ENCODE results near the gene LRRC75A. TPM values are rescaled to one million over a fixed set of nuclear protein-coding genes. Genes with fewer than 3 reads are reported as not detected.

Gene LRRC75A
- total and polyA plus RNA-seq, 2 donors (not counting 1 experiment from before 2014, with no cell fraction given) = 2.0 to 3.4 TPM

- CTCF ChIA-PET = interaction anchor here (0.7 kb wide), 1 partner anchor 11 kb away, joined by 3 read pairs; no protein-coding TSS in a partner anchor
- POLR2A ChIA-PET = no interaction called here
Measured at GRCh38 chr17:16495561-16495960, 3.6 kb upstream of the LRRC75A start.

GRCh38 chr17:16494059-16494458, 2.1 kb upstream of the LRRC75A start:
- Histone ChIP-seq H3K4me1 (ENCODE audit: control insufficient read depth in 2 of 2, insufficient read depth in 2 of 2, low read length in 2 of 2) (peaks cover 7 to 12% of the 10 kb centered on the region in 2 donors), H4K20me1 (ENCODE audit: control insufficient read depth, insufficient read depth, low read length, poor library complexity, severe bottlenecking) (no peaks in the 10 kb centered on the region), H3K36me3 (replicated peaks in 1 of 2; ENCODE audit: control extremely low read depth in 1 of 2, control insufficient read depth in 1 of 2, extremely low read depth in 1 of 2, insufficient read depth in 2 of 2, low read length in 1 of 2) (no peaks in the 10 kb centered on the region), H3K27ac (ENCODE audit: low read length in 2 of 2) (no peak overlapping the region), H3K9me3 (ENCODE audit: control extremely low read depth in 1 of 3, control insufficient read depth in 2 of 3, insufficient read depth in 1 of 3, low read length in 2 of 3) (peaks cover 0 to 3% (median 0%) of the 10 kb centered on the region in 3 donors), H2AFZ (ENCODE audit: insufficient read depth, low read depth, low read length, poor library complexity, severe bottlenecking) (no peak overlapping the region), H3K4me3 (ENCODE audit: control extremely low read depth in 1 of 5, extremely low read depth in 1 of 5, insufficient read depth in 1 of 5, low read depth in 2 of 5, low read length in 4 of 5) (no peak overlapping the region), H3K27me3 (replicated peaks in 1 of 4; ENCODE audit: control extremely low read depth in 1 of 4, control insufficient read depth in 3 of 4, insufficient read depth in 4 of 4, low read length in 3 of 4) (peaks cover 0 to 23% (median 3%) of the 10 kb centered on the region in 4 experiments), H3K9ac (ENCODE audit: low read length) (no peak overlapping the region), H3K4me2 (replicated peaks; ENCODE audit: low read depth, low read length, poor library complexity, severe bottlenecking) (no peak overlapping the region), H3K79me2 (ENCODE audit: control insufficient read depth, insufficient read depth, low read length) (peaks cover under 1% of the 10 kb centered on the region)
- no peak for ATAC-seq (ENCODE audit: low read depth)
- Mint-ChIP-seq H3K9me3 (ENCODE audit: insufficient read depth) (no peaks in the 10 kb centered on the region), H3K4me3 (no peak overlapping the region), H3K27ac (no peak overlapping the region), H3K27me3 (peaks cover 19% of the 10 kb centered on the region), H3K4me1 (peaks cover 8% of the 10 kb centered on the region)
- ChIA-PET CTCF (interaction anchor here (1.6 kb wide), 1 partner anchor 130 kb away, joined by 3 read pairs; no protein-coding TSS in a partner anchor), POLR2A (no interaction called here)
- WGBS (ENCODE audit: insufficient coverage) = 0% methylated on average over 1 of the region's 1 CpG
- DNase-seq = no peak
- TF ChIP-seq EZH2 (IDR thresholded peaks at IDR 0.05; ENCODE audit: borderline replicate concordance, insufficient read depth, low read depth, low read length, poor library complexity, severe bottlenecking) (no peak), CTCF (IDR thresholded peaks at IDR 0.05) (no peak)
- intact Hi-C loops (cut with micrococcal nuclease) = no loop called here

More at GRCh38 chr17:16495561-16495960, 3.6 kb upstream of the LRRC75A start:
- 77% methylated on average over 2 of the region's 4 CpGs for WGBS (ENCODE audit: insufficient coverage)
- Mint-ChIP-seq H3K4me1 (peaks cover 8% of the 10 kb centered on the region), H3K27ac (no peak overlapping the region), H3K4me3 (no peak overlapping the region), H3K27me3 (peaks cover 23% of the 10 kb centered on the region), H3K9me3 (ENCODE audit: insufficient read depth) (no peaks in the 10 kb centered on the region)
- no peak for TF ChIP-seq CTCF (IDR thresholded peaks at IDR 0.05)
- no peak for TF ChIP-seq EZH2 (IDR thresholded peaks at IDR 0.05; ENCODE audit: borderline replicate concordance, insufficient read depth, low read depth, low read length, poor library complexity, severe bottlenecking)
- intact Hi-C loops (cut with micrococcal nuclease) = no loop called here
- Histone ChIP-seq H3K36me3 (replicated peaks in 1 of 2; ENCODE audit: control extremely low read depth in 1 of 2, control insufficient read depth in 1 of 2, extremely low read depth in 1 of 2, insufficient read depth in 2 of 2, low read length in 1 of 2) (no peaks in the 10 kb centered on the region), H2AFZ (ENCODE audit: insufficient read depth, low read depth, low read length, poor library complexity, severe bottlenecking) (no peak overlapping the region), H4K20me1 (ENCODE audit: control insufficient read depth, insufficient read depth, low read length, poor library complexity, severe bottlenecking) (no peaks in the 10 kb centered on the region), H3K4me3 (ENCODE audit: control extremely low read depth in 1 of 5, extremely low read depth in 1 of 5, insufficient read depth in 1 of 5, low read depth in 2 of 5, low read length in 4 of 5) (no peak overlapping the region), H3K9ac (ENCODE audit: low read length) (no peak overlapping the region), H3K27me3 (replicated peaks in 1 of 4; ENCODE audit: control extremely low read depth in 1 of 4, control insufficient read depth in 3 of 4, insufficient read depth in 4 of 4, low read length in 3 of 4) (peaks cover 0 to 22% (median 3%) of the 10 kb centered on the region in 4 experiments), H3K27ac (ENCODE audit: low read length in 2 of 2) (no peak overlapping the region), H3K4me2 (replicated peaks; ENCODE audit: low read depth, low read length, poor library complexity, severe bottlenecking) (no peak overlapping the region), H3K9me3 (ENCODE audit: control extremely low read depth in 1 of 3, control insufficient read depth in 2 of 3, insufficient read depth in 1 of 3, low read length in 2 of 3) (peaks cover 0 to 3% (median 0%) of the 10 kb centered on the region in 3 donors), H3K79me2 (ENCODE audit: control insufficient read depth, insufficient read depth, low read length) (no peaks in the 10 kb centered on the region), H3K4me1 (ENCODE audit: control insufficient read depth in 2 of 2, insufficient read depth in 2 of 2, low read length in 2 of 2) (peaks cover 7 to 12% of the 10 kb centered on the region in 2 donors)
- DNase-seq = no peak
- ATAC-seq (ENCODE audit: low read depth) = no peak

All from B cell (primary cell).